Activated CD8-positive, alpha-beta T cell treated with anti-CD3 and anti-CD28 coated beads for 36 hours (primary cell): ENCODE results near the gene CASQ2. TPM values are rescaled to one million over a fixed set of nuclear protein-coding genes. Genes with fewer than 3 reads are reported as not detected.

ENCODE experiments used
- ATAC-seq: fragments of 200-7000 bp; cut with Tn5 transposase; one replicate; pipeline ENCODE4 v1.10.0; 2021; ENCODE audit warnings: mild to moderate bottlenecking, moderate library complexity
- CTCF ChIA-PET: fragments of 350-600 bp; sonication (Branson Sonifier 250); formaldehyde crosslinking; loops from one replicate; lab custom pipeline; 2021; ENCODE audit warnings: antibody characterized with exemption; lab: Charles Lee
- POLR2A ChIA-PET: fragments of 350-600 bp; sonication (Branson Sonifier 250); formaldehyde crosslinking; loops from one replicate; lab custom pipeline; 2021; ENCODE audit warnings: antibody characterized with exemption; lab: Charles Lee
- DNase-seq: peaks from one replicate; pipeline ENCODE4 v3.0.0-alpha.2; 2020
- H3K27ac Mint-ChIP-seq: one replicate; pipeline ENCODE4 v1.8.0; 2021; ENCODE audit warnings: mild to moderate bottlenecking, mixed read lengths
- H3K27me3 Mint-ChIP-seq: one replicate; pipeline ENCODE4 v1.8.0; 2021; ENCODE audit warnings: mixed read lengths
- H3K36me3 Mint-ChIP-seq: one replicate; pipeline ENCODE4 v1.8.0; 2021; ENCODE audit warnings: low read depth, mixed read lengths
- H3K4me1 Mint-ChIP-seq: one replicate; pipeline ENCODE4 v1.8.0; 2021; ENCODE audit warnings: low read depth, mixed read lengths
- H3K4me3 Mint-ChIP-seq: one replicate; pipeline ENCODE4 v1.8.0; 2021; ENCODE audit warnings: mild to moderate bottlenecking, moderate library complexity, mixed read lengths
- H3K9me3 Mint-ChIP-seq: one replicate; pipeline ENCODE4 v1.8.0; 2021; ENCODE audit warnings: mixed read lengths
- CTCF ChIP-seq: fragments of 200-600 bp; IDR thresholded peaks from one replicate; pipeline ENCODE4 v1.8.0; 2022; ENCODE audit warnings: antibody characterized with exemption, mild to moderate bottlenecking
- intact Hi-C: fragments of 100-400 bp; cut with micrococcal nuclease; formaldehyde crosslinking; loops from one replicate; pipeline ENCODE4 v1.10.0; 2022
- total RNA-seq, 2 experiments: library from RNA; stranded (reverse); gene quantifications; one replicate each; pipeline ENCODE4 v1.2.3, GENCODE V29; 2021

The CASQ2 gene
- total RNA-seq, 2 experiments from 2014 or later = not detected

DNA sequence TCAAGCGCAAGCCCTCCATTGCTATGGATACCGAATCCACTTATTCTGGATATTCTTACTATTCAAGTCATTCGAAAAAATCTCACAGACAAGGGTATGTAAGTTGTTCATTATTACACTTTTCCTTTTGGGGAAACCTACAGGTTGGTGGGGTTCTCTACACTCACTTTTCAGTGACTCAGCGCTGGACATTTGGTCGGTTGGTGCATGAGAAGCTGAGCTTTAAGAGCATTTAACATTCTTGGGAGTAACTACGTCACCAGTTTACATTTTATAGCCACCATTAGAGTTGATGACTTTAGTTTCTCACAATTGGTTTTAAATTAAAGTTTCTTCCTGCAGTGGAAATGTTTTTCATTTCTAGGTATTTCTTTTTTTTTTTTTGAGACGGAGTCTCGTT lies 117.1 kb downstream of the CASQ2 start:
- ChIA-PET POLR2A (no interaction called here), CTCF (no interaction called here)
- Mint-ChIP-seq H3K27me3 (no peaks in the 10 kb centered on the region), H3K36me3 (peaks cover 2% of the 10 kb centered on the region), H3K4me3 (no peak overlapping the region), H3K9me3 (no peaks in the 10 kb centered on the region), H3K27ac (no peak overlapping the region), H3K4me1 (peaks cover 11% of the 10 kb centered on the region)
- ATAC-seq (no peak), DNase-seq (no peak)
- TF ChIP-seq CTCF = no peak
- intact Hi-C loops = no loop called here

GRCh38 chr1:115650961-115651360 lies 117.6 kb downstream of the CASQ2 start:
- peaks cover 2% of the 10 kb centered on the region for H3K36me3 Mint-ChIP-seq
- DNase-seq (no peak), ATAC-seq (no peak)
- H3K4me3 Mint-ChIP-seq = no peak overlapping the region
- H3K9me3 Mint-ChIP-seq = no peaks in the 10 kb centered on the region
- peaks cover 11% of the 10 kb centered on the region for H3K4me1 Mint-ChIP-seq
- ChIA-PET POLR2A (no interaction called here), CTCF (no interaction called here)
- H3K27me3 Mint-ChIP-seq = no peaks in the 10 kb centered on the region
- no peak for TF ChIP-seq CTCF
- intact Hi-C loops = no loop called here
- no peak overlapping the region for H3K27ac Mint-ChIP-seq

Other genes with a start within 250 kb of the CASQ2 start
- 1 to 10 TPM; 1.9 to 2.7 TPM for gene VANGL1, start 126.7 kb downstream of the CASQ2 start, total RNA-seq
- not detected for gene NHLH2, start 72.4 kb upstream of the CASQ2 start, total RNA-seq
- gene SLC22A15, start 207.8 kb upstream of the CASQ2 start, total RNA-seq = under 1 TPM; 0.07 to 0.25 TPM